Aorta (tissue), 5 donors: ENCODE results near the gene HABP4. TPM values are rescaled to one million over a fixed set of nuclear protein-coding genes. Genes with fewer than 3 reads are reported as not detected.

Experiments used
- ATAC-seq: fragments of 200-7000 bp; cut with Tn5 transposase; one replicate; pipeline ENCODE4 v1.9.1; 2022; ENCODE audit warnings: moderate library complexity; ENCODE audit not compliant: low FRiP score
- DNase-seq, 2 donors: peaks; one replicate each; pipeline ENCODE4 v3.0.0-alpha.2; 2020
- H3K27ac ChIP-seq, 2 donors: one replicate each; pipeline ENCODE4 v1.5.1; 2013; ENCODE audit warnings: low read length in 2 of 2, mild to moderate bottlenecking in 2 of 2, moderate library complexity in 2 of 2, control low read depth in 1 of 2, inconsistent platforms in 1 of 2, low read depth in 1 of 2
- H3K27me3 ChIP-seq, 2 donors: one replicate each; pipeline ENCODE4 v1.6.1; 2013; ENCODE audit warnings: control low read depth in 1 of 2, low read length in 1 of 2, mild to moderate bottlenecking in 1 of 2, moderate library complexity in 1 of 2; ENCODE audit not compliant: insufficient read depth in 2 of 2, control insufficient read depth in 1 of 2
- H3K36me3 ChIP-seq, 2 donors: one replicate each; pipeline ENCODE4 v1.6.1; 2013; ENCODE audit warnings: control low read depth in 1 of 2, low read length in 1 of 2, mild to moderate bottlenecking in 1 of 2; ENCODE audit not compliant: insufficient read depth in 2 of 2, control insufficient read depth in 1 of 2
- H3K4me1 ChIP-seq, 2 donors: one replicate each; pipeline ENCODE4 v1.6.1; 2013; ENCODE audit warnings: low read length in 2 of 2, control low read depth in 1 of 2, mild to moderate bottlenecking in 1 of 2, moderate library complexity in 1 of 2; ENCODE audit not compliant: insufficient read depth in 2 of 2, control insufficient read depth in 1 of 2
- H3K4me3 ChIP-seq, 2 donors: one replicate each; pipeline ENCODE4 v1.5.1; 2013; ENCODE audit warnings: low read length in 2 of 2, control low read depth in 1 of 2, mild to moderate bottlenecking in 1 of 2
- H3K9me3 ChIP-seq: one replicate; pipeline ENCODE4 v1.6.1; 2013; ENCODE audit warnings: mild to moderate bottlenecking, low read length; ENCODE audit not compliant: control insufficient read depth
- WGBS, 2 donors: extraction: QIAGEN DNeasy Blood & Tissue Kit; methylation state at CpG; one replicate each; pipeline ENCODE4 v1.1.7; 2013; 5-methylcytosine and 5-hydroxymethylcytosine counted together
- intact Hi-C, 2 donors: fragments of 100-400 bp; cut with DNase I; formaldehyde crosslinking; loops; one replicate each; pipeline versions ENCODE4 v1.14.2 to v1.15.0; 2022
- polyA plus RNA-seq, 2 donors: library from polyadenylated mRNA; stranded (reverse); fragments of 200-250 nt; gene quantifications; one replicate each; pipeline ENCODE4 v1.2.3, GENCODE V29; 2013
- total RNA-seq, 2 donors: library from RNA; stranded (reverse); fragmentation: NEBNext Ultra II Directional; extraction: Animal tissue kit (Norgen Biotek cat#: 25700); gene quantifications; one replicate each; pipeline ENCODE4 v1.2.1, GENCODE V29; 2021
- donor health status: healthy with polysubstance abuse.
- donor health status: Bipolar disorder and iron deficiency.
- donor health status: DM: no; HTN: no; CAD: no.
- donor health status: DM: no; HTN: no; CAD: no.
- donor health status: DM: yes; HTN: yes; CAD: no.

HABP4 gene
- total and polyA plus RNA-seq, 4 donors: 29.0 to 66.9 (median 42.8) TPM

DNA sequence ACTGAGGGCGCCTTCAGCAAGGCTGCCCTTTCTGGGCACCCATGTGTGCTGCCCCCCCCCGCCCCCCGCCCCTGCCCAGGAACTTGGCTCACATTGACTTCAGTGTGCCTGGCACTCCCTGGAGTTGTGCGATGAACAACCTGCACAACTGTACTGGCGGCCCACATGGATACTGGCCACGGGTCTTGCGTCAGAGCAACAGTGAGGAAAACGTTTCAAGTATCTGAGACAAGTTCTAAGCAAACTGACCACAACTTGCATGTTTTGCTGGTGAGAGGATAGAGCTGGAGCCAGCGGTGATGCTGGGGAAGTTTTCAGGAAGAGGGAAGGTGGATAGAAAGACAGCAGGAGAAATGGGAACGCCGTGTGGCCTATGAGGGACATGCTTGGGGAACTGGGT is 45.4 kb downstream of the HABP4 start:
- H3K36me3 ChIP-seq: peaks cover 0 to 2% of the 10 kb centered on the region in 2 donors
- H3K4me1 ChIP-seq: no peaks in the 10 kb centered on the region
- no peak overlapping the region for H3K27ac ChIP-seq
- no peaks in the 10 kb centered on the region for H3K9me3 ChIP-seq
- H3K27me3 ChIP-seq: no peaks in the 10 kb centered on the region
- no peak for ATAC-seq
- WGBS, 2 donors: 86 to 88% methylated on average over 11 of the region's 11 CpGs
- intact Hi-C loops: no loop called here
- no peak overlapping the region for H3K4me3 ChIP-seq
- DNase-seq: no peak

DNA sequence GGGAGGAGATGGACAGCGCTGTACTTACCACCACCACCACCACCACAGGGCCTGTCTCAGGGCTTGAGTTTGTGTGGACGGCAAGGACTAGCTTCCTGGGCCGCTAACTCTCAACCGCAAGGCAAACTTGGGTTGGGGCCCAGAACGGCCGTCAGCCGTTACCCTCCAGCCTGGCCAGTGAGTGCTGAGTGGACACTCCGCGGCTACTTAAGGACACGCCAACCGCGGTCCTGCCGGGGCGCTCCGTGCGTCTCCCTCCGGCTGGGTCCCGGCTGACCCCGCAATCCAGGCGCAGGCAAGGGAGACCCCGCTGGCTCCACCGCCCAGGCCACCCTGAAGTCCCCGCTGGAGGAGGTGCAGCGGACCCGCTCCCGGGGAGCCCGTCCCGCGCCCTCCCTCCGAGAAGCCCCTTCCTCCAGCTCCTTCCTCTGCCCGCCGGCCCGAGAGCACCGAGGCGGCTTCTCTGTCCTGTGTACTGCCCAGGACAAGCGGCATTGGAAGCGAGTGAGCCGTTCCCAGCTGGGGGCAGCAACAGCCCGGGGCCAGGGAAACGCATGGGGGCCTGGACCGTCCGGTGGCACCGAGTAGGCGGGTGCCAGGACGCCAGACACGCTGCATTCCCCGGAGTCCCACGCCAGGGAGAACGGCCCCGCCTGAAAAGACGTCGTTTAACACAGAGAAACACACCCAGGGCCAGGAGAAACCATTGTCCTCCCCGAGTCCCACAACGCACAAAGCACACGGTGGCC is 46.6 kb downstream of the HABP4 start:
- no peaks in the 10 kb centered on the region for H3K4me1 ChIP-seq
- H3K4me3 ChIP-seq: no peak overlapping the region
- WGBS, 2 donors: 95 to 96% methylated on average over 51 to 55 of the region's 55 CpGs
- intact Hi-C loops: no loop called here
- H3K27ac ChIP-seq: no peak overlapping the region
- DNase-seq (no peak), ATAC-seq (no peak)
- no peaks in the 10 kb centered on the region for H3K36me3 ChIP-seq
- H3K27me3 ChIP-seq: no peaks in the 10 kb centered on the region
- no peaks in the 10 kb centered on the region for H3K9me3 ChIP-seq

DNA sequence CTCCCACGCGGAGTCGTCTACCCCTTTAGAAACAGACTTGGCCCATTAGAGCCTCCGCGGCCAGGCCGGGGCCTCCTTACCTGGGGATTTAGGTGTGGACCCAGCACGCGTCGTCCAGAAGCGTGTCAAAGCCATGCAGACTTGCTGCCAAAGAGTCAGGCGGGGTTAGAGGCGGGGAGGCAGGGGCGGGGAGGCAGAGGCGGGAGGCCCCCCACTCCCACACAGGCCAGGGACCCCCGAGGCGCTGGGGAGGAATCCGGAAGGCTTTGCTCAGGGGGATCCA is 47.1 kb downstream of the HABP4 start:
- 90 to 94% methylated on average over 14 to 17 of the region's 17 CpGs for WGBS, 2 donors
- H3K27ac ChIP-seq: no peak overlapping the region

DNA sequence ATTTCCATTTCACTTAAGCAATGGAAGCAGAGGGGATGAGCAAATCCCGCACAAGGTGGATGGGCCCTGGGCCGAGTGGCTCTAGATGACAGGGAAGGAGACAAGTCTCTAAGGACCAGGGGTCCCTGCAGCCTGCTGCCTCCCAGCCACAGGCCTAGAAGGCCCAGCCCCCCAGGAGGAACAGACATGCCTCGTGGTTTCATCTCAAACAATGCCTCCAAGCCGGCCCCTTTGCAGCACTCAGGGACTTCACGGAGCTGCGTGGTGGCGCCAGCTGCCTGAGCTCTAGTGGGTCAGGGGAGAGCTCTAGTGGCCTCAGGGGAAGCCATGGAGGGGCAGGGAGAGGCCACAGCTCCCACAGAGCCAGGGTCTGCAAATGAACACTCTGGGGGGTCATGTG is 48.8 kb downstream of the HABP4 start:
- intact Hi-C loops: loop anchor here in 1 of 2 donors (2.0 kb wide), 1 partner anchor 14 kb away; no protein-coding TSS in a partner anchor
- Histone ChIP-seq H3K36me3 (no peaks in the 10 kb centered on the region), H3K9me3 (no peaks in the 10 kb centered on the region), H3K27ac (no peak overlapping the region), H3K4me1 (no peaks in the 10 kb centered on the region), H3K27me3 (no peaks in the 10 kb centered on the region), H3K4me3 (no peak overlapping the region)
- 87% methylated on average over 7 of the region's 7 CpGs for WGBS, 2 donors
- no peak for DNase-seq
- no peak for ATAC-seq

More for the DNA sequence above, 47.1 kb downstream of the HABP4 start:
- Histone ChIP-seq H3K36me3 (no peaks in the 10 kb centered on the region), H3K4me3 (no peak overlapping the region), H3K9me3 (no peaks in the 10 kb centered on the region), H3K4me1 (no peaks in the 10 kb centered on the region), H3K27me3 (no peaks in the 10 kb centered on the region)
- intact Hi-C loops: no loop called here
- ATAC-seq (no peak), DNase-seq (no peak)

DNA sequence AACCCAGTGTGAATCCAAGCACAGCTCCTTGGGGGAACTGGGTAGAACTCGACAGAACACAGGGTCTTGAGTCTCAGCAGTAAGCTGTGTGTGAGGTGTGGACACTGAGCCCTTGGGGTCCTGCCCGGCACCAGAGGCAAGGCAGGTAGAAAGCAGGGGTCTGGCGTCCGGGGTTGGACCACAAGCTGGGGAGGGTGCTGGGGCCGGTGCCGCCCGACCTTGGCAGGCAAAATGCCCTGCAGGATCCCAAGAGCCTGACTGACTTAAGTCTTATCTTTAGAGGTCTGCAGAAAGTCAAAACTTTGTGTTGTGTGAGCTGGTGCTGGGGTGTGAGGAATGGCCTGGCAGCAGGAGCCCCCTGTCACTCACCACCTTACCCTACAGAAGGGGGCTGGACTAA is 49.3 kb downstream of the HABP4 start:
- Histone ChIP-seq H3K27me3 (no peaks in the 10 kb centered on the region), H3K4me1 (no peaks in the 10 kb centered on the region), H3K27ac (no peak overlapping the region), H3K9me3 (no peaks in the 10 kb centered on the region), H3K4me3 (no peak overlapping the region), H3K36me3 (no peaks in the 10 kb centered on the region)
- ATAC-seq (no peak), DNase-seq (no peak)
- intact Hi-C loops: loop anchor here in 1 of 2 donors (2.0 kb wide), 1 partner anchor 14 kb away; no protein-coding TSS in a partner anchor
- WGBS, 2 donors: 68 to 71% methylated on average over 7 of the region's 7 CpGs

DNA sequence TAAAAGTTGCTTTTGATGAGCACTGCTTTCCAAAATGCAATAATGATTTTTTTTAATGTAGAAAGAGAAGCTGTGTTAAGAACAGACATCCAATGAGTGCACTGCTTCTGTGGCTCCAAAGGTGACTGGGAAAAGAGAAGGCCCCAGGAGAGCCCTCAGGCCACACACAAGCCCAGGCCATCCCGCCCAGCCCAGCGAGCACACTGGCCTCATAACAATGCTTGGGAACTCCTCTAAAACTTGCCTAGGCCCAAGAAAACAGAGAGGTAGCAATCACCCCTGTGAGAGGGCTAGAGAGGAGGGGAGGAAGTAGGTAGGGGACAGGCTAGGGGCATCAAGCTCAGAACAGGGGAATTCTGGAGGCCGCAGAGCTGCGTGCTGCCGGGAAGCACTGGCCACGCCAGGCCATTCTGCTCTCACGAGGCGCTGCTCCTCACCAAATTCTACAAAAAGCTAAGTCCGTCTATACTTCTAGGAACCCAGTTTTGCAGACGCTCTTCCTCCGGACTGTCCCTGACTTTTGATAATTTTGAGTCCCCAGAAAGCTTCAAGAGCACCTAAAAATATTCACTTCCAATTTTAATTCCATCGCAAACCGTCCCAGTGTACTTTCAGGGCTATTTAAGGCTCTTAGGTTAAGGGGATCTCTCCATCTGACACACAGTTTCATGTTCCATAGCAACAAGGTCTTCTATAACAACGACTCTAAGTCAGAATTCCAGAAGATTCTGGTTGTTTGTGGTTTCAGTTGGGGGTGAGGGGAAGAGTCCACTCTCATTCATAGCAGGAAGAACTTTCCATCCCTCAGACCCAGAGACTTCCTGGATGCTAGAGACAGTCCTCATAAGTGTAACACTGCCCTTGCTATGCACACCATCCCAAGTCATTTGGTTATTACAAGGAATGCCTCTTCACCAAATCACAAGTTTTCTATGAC is 51.0 kb downstream of the HABP4 start:
- intact Hi-C loops: no loop called here
- H3K4me1 ChIP-seq: peaks cover 0 to 3% of the 10 kb centered on the region in 2 donors
- ATAC-seq (no peak), DNase-seq (no peak)
- H3K27me3 ChIP-seq: no peaks in the 10 kb centered on the region
- H3K9me3 ChIP-seq: no peaks in the 10 kb centered on the region
- no peak overlapping the region for H3K4me3 ChIP-seq
- H3K27ac ChIP-seq: no peak overlapping the region
- H3K36me3 ChIP-seq: no peaks in the 10 kb centered on the region
- WGBS, 2 donors: 94 to 96% methylated on average over 14 of the region's 14 CpGs

DNA sequence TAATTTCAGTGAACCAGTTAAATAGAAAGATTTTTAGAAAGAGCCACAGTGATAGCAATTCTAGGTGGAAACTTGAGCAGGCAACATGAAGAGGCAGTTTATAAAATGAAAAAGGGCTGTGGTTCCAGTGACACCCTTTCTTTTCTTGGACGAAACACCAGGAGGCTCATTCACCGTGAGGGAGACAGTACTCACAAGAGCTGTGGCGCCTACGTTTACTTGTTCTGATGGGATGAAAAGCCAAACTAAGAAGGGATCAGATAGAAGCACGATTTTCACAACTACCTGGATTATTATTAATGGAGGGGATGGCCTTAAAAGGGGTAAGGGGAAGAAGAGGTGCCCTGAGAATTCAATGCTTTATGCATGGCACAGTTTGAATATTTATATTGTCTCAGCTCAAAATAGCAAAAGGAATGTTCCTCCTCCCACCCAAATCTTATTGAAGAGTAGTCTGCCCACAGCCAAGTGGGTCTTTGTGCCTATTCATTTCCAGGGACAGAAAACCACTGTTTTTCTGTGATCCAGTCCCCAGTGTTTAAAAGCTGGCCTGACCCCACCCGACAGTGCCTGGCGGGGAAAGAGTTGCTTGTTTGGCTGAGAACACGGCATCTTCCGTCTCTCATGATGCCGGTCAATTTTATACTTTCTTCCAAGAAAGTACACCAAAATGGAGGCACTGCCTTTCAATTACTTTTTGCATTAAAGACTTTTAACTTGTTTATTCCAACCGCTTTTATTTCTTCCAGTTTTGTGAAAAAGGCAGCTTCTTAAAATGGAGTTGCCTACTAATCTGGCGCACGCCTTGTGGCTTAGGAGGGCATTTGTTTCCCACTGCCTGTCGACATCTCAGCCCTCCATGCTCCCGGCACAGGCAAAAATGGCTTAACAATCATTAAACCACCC is 51.9 kb downstream of the HABP4 start:
- Histone ChIP-seq H3K4me3 (no peak overlapping the region), H3K27ac (no peak overlapping the region), H3K36me3 (no peaks in the 10 kb centered on the region), H3K27me3 (no peaks in the 10 kb centered on the region), H3K9me3 (no peaks in the 10 kb centered on the region), H3K4me1 (peaks cover 0 to 3% of the 10 kb centered on the region in 2 donors)
- intact Hi-C loops: no loop called here
- WGBS, 2 donors: 93% methylated on average over 15 of the region's 15 CpGs
- DNase-seq: no peak
- ATAC-seq: no peak

DNA sequence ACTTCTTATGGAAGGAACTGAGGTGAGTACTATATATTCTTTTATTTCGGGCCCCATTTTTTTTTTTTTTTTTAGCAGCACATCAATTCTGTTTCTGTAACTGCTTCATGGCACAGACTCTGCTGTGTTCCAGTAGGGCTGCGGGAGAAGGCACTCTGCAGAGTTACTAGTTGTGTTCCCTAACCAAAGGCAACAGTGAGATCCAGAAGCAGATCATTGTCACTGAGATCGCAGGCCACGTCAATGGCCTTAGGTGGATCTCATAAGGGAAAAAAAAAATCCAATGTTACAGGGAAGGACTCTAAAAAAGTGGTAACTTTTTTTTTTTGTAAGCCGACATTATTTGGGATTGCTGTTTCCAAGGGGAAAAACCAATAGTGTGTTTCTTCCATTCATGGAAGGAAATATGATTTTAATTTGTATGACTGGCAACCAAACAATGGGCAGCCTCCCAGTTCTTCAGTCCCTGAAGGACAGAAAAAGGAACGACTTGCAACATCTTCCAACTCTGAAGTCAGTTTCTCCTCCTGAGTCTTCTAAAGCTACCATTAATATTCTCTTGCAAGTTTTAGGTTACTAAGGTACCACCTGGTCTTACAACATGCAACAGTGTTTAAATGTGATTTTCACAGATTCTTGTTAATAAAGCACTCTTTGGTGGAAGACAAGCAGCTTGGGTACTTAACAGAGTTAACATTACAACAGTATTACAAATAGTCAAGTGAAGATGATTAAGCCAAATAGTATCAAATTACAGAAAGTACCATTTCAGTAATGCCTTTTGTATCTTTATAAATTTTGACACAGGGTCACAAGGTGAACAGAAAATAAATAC is 52.8 kb downstream of the HABP4 start:
- peak; percentile 24 for ATAC-seq
- intact Hi-C loops: no loop called here
- WGBS, 2 donors: 88% methylated on average over 6 of the region's 6 CpGs
- Histone ChIP-seq H3K27me3 (no peaks in the 10 kb centered on the region), H3K27ac (no peak overlapping the region), H3K4me3 (no peak overlapping the region), H3K36me3 (no peaks in the 10 kb centered on the region), H3K9me3 (no peaks in the 10 kb centered on the region), H3K4me1 (peaks cover 0 to 3% of the 10 kb centered on the region in 2 donors)
- no peak for DNase-seq
